Mesenchymal stem cell (in vitro differentiated cells and primary cell): ENCODE results near the gene PKHD1.

Source experiments
- DNase-seq: peaks from one replicate; pipeline ENCODE4 v3.0.0-alpha.2; 2013
- H2AFZ ChIP-seq: one replicate; pipeline ENCODE4 v1.6.1; 2013; ENCODE audit warnings: low read depth, mild to moderate bottlenecking, control low read depth, inconsistent platforms, low read length, moderate library complexity
- H2AK5ac ChIP-seq: 2 replicates; pipeline ENCODE4 v1.6.1; 2013; ENCODE audit warnings: low read length, moderate library complexity, mild to moderate bottlenecking, inconsistent platforms; ENCODE audit not compliant: severe bottlenecking
- H2BK120ac ChIP-seq: one replicate; pipeline ENCODE4 v1.6.1; 2013; ENCODE audit warnings: low read depth, mild to moderate bottlenecking, inconsistent platforms, low read length, moderate library complexity
- H2BK12ac ChIP-seq, 2 experiments: one replicate each; pipeline ENCODE4 v1.6.1; 2013; ENCODE audit warnings: inconsistent platforms in 2 of 2, low read length in 2 of 2, mild to moderate bottlenecking in 2 of 2, moderate library complexity in 2 of 2, control low read depth in 1 of 2
- H2BK15ac ChIP-seq: one replicate; pipeline ENCODE4 v1.6.1; 2013; ENCODE audit warnings: mild to moderate bottlenecking, low read depth, inconsistent platforms; ENCODE audit not compliant: poor library complexity, severe bottlenecking
- H2BK5ac ChIP-seq: 2 replicates; pipeline ENCODE4 v1.6.1; 2013; ENCODE audit warnings: low read depth, mild to moderate bottlenecking, low read length, control low read depth, inconsistent platforms; ENCODE audit not compliant: poor library complexity, severe bottlenecking
- H3K14ac ChIP-seq, 2 experiments: one replicate each; pipeline ENCODE4 v1.6.1; 2013; ENCODE audit warnings: inconsistent platforms in 2 of 2, low read length in 2 of 2, control low read depth in 1 of 2, mild to moderate bottlenecking in 1 of 2, moderate library complexity in 1 of 2
- H3K18ac ChIP-seq, 2 experiments: one replicate each; pipeline ENCODE4 v1.6.1; 2013; ENCODE audit warnings: inconsistent platforms in 2 of 2, low read length in 2 of 2, control low read depth in 1 of 2, low read depth in 1 of 2, mild to moderate bottlenecking in 1 of 2
- H3K23ac ChIP-seq, 2 experiments: one replicate each; pipeline ENCODE4 v1.6.1; 2013; ENCODE audit warnings: inconsistent platforms in 2 of 2, low read length in 2 of 2, mild to moderate bottlenecking in 2 of 2, moderate library complexity in 2 of 2, control low read depth in 1 of 2
- H3K27ac ChIP-seq: 2 replicates; pipeline ENCODE4 v1.5.1; 2013; ENCODE audit warnings: mild to moderate bottlenecking, moderate library complexity, low read length, control low read depth, inconsistent platforms; ENCODE audit not compliant: poor library complexity, severe bottlenecking
- H3K27me3 ChIP-seq, 2 experiments: 2 replicates each; pipeline versions ENCODE4 v1.6.1 to v1.7.0; 2013; ENCODE audit warnings: low read length in 2 of 2, mild to moderate bottlenecking in 2 of 2, moderate library complexity in 2 of 2, control low read depth in 1 of 2, inconsistent platforms in 1 of 2; ENCODE audit not compliant: control insufficient read depth in 1 of 2, insufficient read depth in 1 of 2
- H3K36me3 ChIP-seq, 2 experiments: 2 replicates each; pipeline versions ENCODE4 v1.6.1 to v1.7.0; 2013; ENCODE audit warnings: low read length in 2 of 2, control low read depth in 1 of 2, inconsistent platforms in 1 of 2, low read depth in 1 of 2, mild to moderate bottlenecking in 1 of 2; ENCODE audit not compliant: insufficient read depth in 2 of 2, control insufficient read depth in 1 of 2
- H3K4ac ChIP-seq, 2 experiments: one replicate each; pipeline ENCODE4 v1.6.1; 2013; ENCODE audit warnings: inconsistent platforms in 2 of 2, low read length in 2 of 2, mild to moderate bottlenecking in 2 of 2, moderate library complexity in 2 of 2, control low read depth in 1 of 2, low read depth in 1 of 2
- H3K4me1 ChIP-seq: 2 replicates; pipeline ENCODE4 v1.6.1; 2013; ENCODE audit warnings: low read depth, low read length, control low read depth; ENCODE audit not compliant: control insufficient read depth, insufficient read depth
- H3K4me2 ChIP-seq: 2 replicates; pipeline ENCODE4 v1.6.1; 2013; ENCODE audit warnings: low read length, mild to moderate bottlenecking, inconsistent platforms; ENCODE audit not compliant: poor library complexity, severe bottlenecking
- H3K4me3 ChIP-seq, 2 experiments: 2 replicates each; pipeline versions ENCODE4 v1.5.1 to v1.7.0; 2013; ENCODE audit warnings: low read length in 2 of 2, mild to moderate bottlenecking in 2 of 2, control low read depth in 1 of 2, low read depth in 1 of 2; ENCODE audit not compliant: insufficient read depth in 1 of 2
- H3K79me1 ChIP-seq: replicated peaks from 2 replicates; pipeline ENCODE4 v1.6.1; 2013; ENCODE audit warnings: mild to moderate bottlenecking, control low read depth, low read length, inconsistent platforms; ENCODE audit not compliant: poor library complexity, severe bottlenecking
- H3K9ac ChIP-seq: 2 replicates; pipeline ENCODE4 v1.7.0; 2013; ENCODE audit warnings: mild to moderate bottlenecking, low read length, moderate library complexity
- H3K9me3 ChIP-seq: 2 replicates; pipeline ENCODE4 v1.7.0; 2013; ENCODE audit warnings: mild to moderate bottlenecking, low read length; ENCODE audit not compliant: control insufficient read depth
- H4K8ac ChIP-seq: one replicate; pipeline ENCODE4 v1.6.1; 2013; ENCODE audit warnings: inconsistent platforms, mild to moderate bottlenecking, low read length, moderate library complexity
- H4K91ac ChIP-seq: one replicate; pipeline ENCODE4 v1.6.1; 2013; ENCODE audit warnings: mild to moderate bottlenecking, low read length, inconsistent platforms
- WGBS: methylation state at CpG from one replicate; pipeline ENCODE4 v1.1.7; 2013; ENCODE audit warnings: mixed read lengths; 5-methylcytosine and 5-hydroxymethylcytosine counted together

The PKHD1 gene

DNA sequence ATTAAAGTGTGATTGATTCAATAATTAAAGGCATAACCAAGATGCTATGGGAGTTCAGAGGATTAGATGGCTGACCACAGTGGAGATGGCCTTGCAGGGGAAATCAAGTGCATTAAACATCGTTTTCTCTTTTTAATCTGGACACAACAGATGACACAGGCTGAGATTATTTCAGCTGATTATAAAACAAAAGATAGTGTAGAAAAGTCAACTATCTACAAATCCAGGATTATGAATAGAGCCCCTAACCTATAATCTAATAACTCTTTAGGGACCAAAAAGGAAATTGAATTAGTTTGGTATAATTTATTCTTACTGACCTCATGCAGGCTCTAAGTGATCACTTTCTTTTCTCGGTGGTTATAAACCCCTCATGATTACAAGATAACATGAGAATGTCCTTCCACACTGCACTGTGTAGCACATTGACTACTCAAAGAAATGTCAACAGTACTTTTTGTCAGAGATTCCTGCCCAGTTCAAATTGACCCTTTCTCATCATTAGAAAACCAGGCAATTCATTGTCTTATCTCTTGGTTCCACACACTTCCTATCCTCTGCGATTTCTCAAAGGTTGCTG is 122.1 kb downstream of the PKHD1 start:
- H2BK12ac ChIP-seq, result no peak overlapping the region
- 44% methylated on average over 2 of the region's 3 CpGs for WGBS
- no peak overlapping the region for H3K4me2 ChIP-seq
- no peaks in the 10 kb centered on the region for H3K9me3 ChIP-seq
- H3K4me3 ChIP-seq, result no peak overlapping the region
- peaks cover 3 to 11% of the 10 kb centered on the region in 2 experiments for H3K27me3 ChIP-seq
- no peak overlapping the region for H4K91ac ChIP-seq
- DNase-seq, result no peak
- H3K79me1 ChIP-seq, result no peaks in the 10 kb centered on the region
- H2BK120ac ChIP-seq, result no peak overlapping the region
- H3K14ac ChIP-seq, result no peak overlapping the region
- no peak overlapping the region for H4K8ac ChIP-seq
- H3K36me3 ChIP-seq, result no peaks in the 10 kb centered on the region
- no peak overlapping the region for H3K9ac ChIP-seq
- no peak overlapping the region for H3K4ac ChIP-seq
- no peak overlapping the region for H3K18ac ChIP-seq
- H2BK5ac ChIP-seq, result no peak overlapping the region
- H2AK5ac ChIP-seq, result no peak overlapping the region
- H2BK15ac ChIP-seq, result no peak overlapping the region
- H3K23ac ChIP-seq, result no peak overlapping the region
- no peak overlapping the region for H2AFZ ChIP-seq
- no peak overlapping the region for H3K27ac ChIP-seq
- H3K4me1 ChIP-seq, result no peaks in the 10 kb centered on the region

DNA sequence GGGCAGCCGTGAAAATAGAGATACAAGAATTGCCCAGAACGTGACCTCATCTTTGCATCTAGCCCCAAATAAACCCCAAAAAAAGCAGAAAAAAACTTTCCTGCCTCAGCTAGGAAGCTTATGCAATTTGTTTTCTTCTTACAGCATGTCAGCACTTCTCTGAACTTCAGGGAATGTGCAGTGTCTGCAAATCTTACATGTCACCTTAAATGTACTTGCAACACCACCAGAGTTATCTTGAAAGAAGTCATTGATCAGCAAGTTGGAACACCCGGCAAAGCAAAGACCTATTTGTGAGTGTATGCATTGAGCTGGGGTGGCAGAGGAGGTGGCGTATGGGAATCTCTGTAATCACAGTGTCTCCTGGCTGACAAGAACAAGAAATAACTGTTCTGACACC is 123.4 kb downstream of the PKHD1 start:
- Histone ChIP-seq H3K4me3 (no peak overlapping the region), H2BK15ac (no peak overlapping the region), H3K4me1 (no peaks in the 10 kb centered on the region), H3K23ac (no peak overlapping the region), H2AFZ (no peak overlapping the region), H2BK5ac (no peak overlapping the region), H3K18ac (no peak overlapping the region), H3K27me3 (peaks cover 3 to 11% of the 10 kb centered on the region in 2 experiments), H3K9ac (no peak overlapping the region), H2AK5ac (no peak overlapping the region), H4K91ac (no peak overlapping the region), H3K14ac (no peak overlapping the region), H3K4ac (no peak overlapping the region), H3K4me2 (no peak overlapping the region), H3K9me3 (no peaks in the 10 kb centered on the region), H2BK120ac (no peak overlapping the region), H2BK12ac (no peak overlapping the region), H3K27ac (no peak overlapping the region), H3K79me1 (no peaks in the 10 kb centered on the region), H4K8ac (no peak overlapping the region), H3K36me3 (no peaks in the 10 kb centered on the region)
- 83% methylated on average over 2 of the region's 4 CpGs for WGBS
- no peak for DNase-seq

DNA sequence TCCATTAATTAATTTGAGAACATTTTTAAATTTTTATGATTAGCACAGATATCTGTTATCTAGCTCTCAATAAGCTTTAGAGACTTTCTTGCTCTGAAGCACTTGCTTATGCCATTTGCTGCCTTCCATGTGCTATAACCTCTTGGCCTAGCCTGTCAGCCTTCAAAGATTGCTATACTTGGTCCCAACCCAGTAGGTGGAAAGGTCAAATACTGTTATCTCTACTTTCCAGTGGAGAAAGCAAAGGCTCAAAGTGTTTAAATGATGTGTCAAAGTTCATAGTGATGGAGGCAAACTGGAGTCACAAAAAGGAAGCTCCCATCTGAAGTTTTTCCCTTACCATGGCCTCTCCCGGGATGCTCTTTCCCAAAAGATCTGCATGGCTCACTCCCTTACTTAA is 125.1 kb downstream of the PKHD1 start:
- H3K79me1 ChIP-seq, result no peaks in the 10 kb centered on the region
- no peak overlapping the region for H4K91ac ChIP-seq
- no peak overlapping the region for H3K23ac ChIP-seq
- no peak overlapping the region for H2AK5ac ChIP-seq
- no peak for DNase-seq
- H3K27me3 ChIP-seq, result peaks cover 3 to 11% of the 10 kb centered on the region in 2 experiments
- no peak overlapping the region for H3K4me2 ChIP-seq
- no peak overlapping the region for H3K9ac ChIP-seq
- no peak overlapping the region for H3K18ac ChIP-seq
- H3K36me3 ChIP-seq, result no peaks in the 10 kb centered on the region
- no peaks in the 10 kb centered on the region for H3K4me1 ChIP-seq
- H3K27ac ChIP-seq, result no peak overlapping the region
- H2AFZ ChIP-seq, result no peak overlapping the region
- H2BK5ac ChIP-seq, result no peak overlapping the region
- H3K4ac ChIP-seq, result no peak overlapping the region
- no peak overlapping the region for H3K14ac ChIP-seq
- no peak overlapping the region for H4K8ac ChIP-seq
- no peaks in the 10 kb centered on the region for H3K9me3 ChIP-seq
- H2BK15ac ChIP-seq, result no peak overlapping the region
- WGBS, result 85% methylated on average over 1 of the region's 1 CpG
- no peak overlapping the region for H2BK12ac ChIP-seq
- H2BK120ac ChIP-seq, result no peak overlapping the region
- no peak overlapping the region for H3K4me3 ChIP-seq

DNA sequence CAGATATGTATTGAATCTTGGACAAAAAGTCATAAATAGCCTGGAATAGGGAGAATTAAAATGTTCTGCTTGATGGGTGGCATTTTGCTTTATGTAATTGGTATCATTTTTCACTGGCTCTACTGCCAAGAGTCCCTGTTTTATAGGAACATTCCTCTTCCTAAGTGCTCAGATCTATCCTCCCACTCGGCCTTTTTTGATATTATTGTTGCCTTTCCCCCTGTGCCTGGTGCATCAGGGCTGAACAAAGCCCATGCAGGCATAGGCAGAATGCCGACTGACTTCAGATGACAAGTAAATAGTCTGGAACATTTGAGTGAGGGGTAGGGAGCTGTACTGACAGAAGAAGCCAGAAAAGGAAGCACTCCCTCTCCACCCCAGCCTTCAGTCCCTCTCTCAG is 127.0 kb downstream of the PKHD1 start:
- whole genome bisulfite sequencing, result 51% methylated on average over 2 of the region's 2 CpGs

More for the DNA sequence above, 127.0 kb downstream of the PKHD1 start:
- DNase-seq, result no peak
- Histone ChIP-seq H3K9me3 (no peaks in the 10 kb centered on the region), H3K27me3 (peaks cover 3 to 11% of the 10 kb centered on the region in 2 experiments), H2BK15ac (no peak overlapping the region), H2AK5ac (no peak overlapping the region), H3K79me1 (no peaks in the 10 kb centered on the region), H3K4ac (no peak overlapping the region), H3K18ac (no peak overlapping the region), H2BK12ac (no peak overlapping the region), H4K8ac (no peak overlapping the region), H3K36me3 (no peaks in the 10 kb centered on the region), H3K27ac (no peak overlapping the region), H4K91ac (no peak overlapping the region), H3K14ac (no peak overlapping the region), H2BK120ac (no peak overlapping the region), H2BK5ac (no peak overlapping the region), H3K9ac (no peak overlapping the region), H3K23ac (no peak overlapping the region), H3K4me2 (no peak overlapping the region), H3K4me1 (no peaks in the 10 kb centered on the region), H2AFZ (no peak overlapping the region), H3K4me3 (no peak overlapping the region)
